ENCODE results near the gene CRTAC1.

The CRTAC1 gene

GRCh38 chr10:97836446-97836845 is 194.0 kb downstream of the CRTAC1 start:
- no peak overlapping the region for H3K4me3 ChIP-seq (ENCODE audit: insufficient read depth, low read depth, low read length)
- no peaks in the 10 kb centered on the region for H3K9me3 ChIP-seq (ENCODE audit: control insufficient read depth, low read length)
- WGBS, 2 experiments = 89 to 92% methylated on average over 2 of the region's 2 CpGs
- H3K4me1 ChIP-seq (ENCODE audit: control insufficient read depth, insufficient read depth, low read length) = no peaks in the 10 kb centered on the region
- no peak overlapping the region for H3K27ac ChIP-seq (ENCODE audit: insufficient read depth, low read depth, low read length, poor library complexity, severe bottlenecking)
- H3K36me3 ChIP-seq (ENCODE audit: control insufficient read depth, insufficient read depth, low read length) = no peaks in the 10 kb centered on the region
- H3K27me3 ChIP-seq (ENCODE audit: control insufficient read depth, insufficient read depth, low read length, poor library complexity, severe bottlenecking) = no peaks in the 10 kb centered on the region

GRCh38 chr10:97831259-97831658 is 199.2 kb downstream of the CRTAC1 start:
- H3K4me1 ChIP-seq (ENCODE audit: control insufficient read depth, insufficient read depth, low read length) = peaks cover 8% of the 10 kb centered on the region
- H3K27me3 ChIP-seq (ENCODE audit: control insufficient read depth, insufficient read depth, low read length, poor library complexity, severe bottlenecking) = no peaks in the 10 kb centered on the region
- H3K9me3 ChIP-seq (ENCODE audit: control insufficient read depth, low read length) = no peaks in the 10 kb centered on the region
- 74 to 84% methylated on average over 2 of the region's 2 CpGs for WGBS, 2 experiments
- no peak overlapping the region for H3K27ac ChIP-seq (ENCODE audit: insufficient read depth, low read depth, low read length, poor library complexity, severe bottlenecking)
- H3K4me3 ChIP-seq (ENCODE audit: insufficient read depth, low read depth, low read length) = no peak overlapping the region
- H3K36me3 ChIP-seq (ENCODE audit: control insufficient read depth, insufficient read depth, low read length) = no peaks in the 10 kb centered on the region

- no peaks in the 10 kb centered on the region for H3K36me3 ChIP-seq (ENCODE audit: control insufficient read depth, insufficient read depth, low read length)
- no peak overlapping the region for H3K27ac ChIP-seq (ENCODE audit: insufficient read depth, low read depth, low read length, poor library complexity, severe bottlenecking)
- 60 to 66% methylated on average over 3 of the region's 3 CpGs for WGBS, 2 experiments
- no peaks in the 10 kb centered on the region for H3K27me3 ChIP-seq (ENCODE audit: control insufficient read depth, insufficient read depth, low read length, poor library complexity, severe bottlenecking)
- peaks cover 8% of the 10 kb centered on the region for H3K4me1 ChIP-seq (ENCODE audit: control insufficient read depth, insufficient read depth, low read length)
- H3K4me3 ChIP-seq (ENCODE audit: insufficient read depth, low read depth, low read length) = no peak overlapping the region
- no peaks in the 10 kb centered on the region for H3K9me3 ChIP-seq (ENCODE audit: control insufficient read depth, low read length)
Measured at GRCh38 chr10:97830064-97830463, 200.4 kb downstream of the CRTAC1 start.

GRCh38 chr10:97828721-97829120 is 201.7 kb downstream of the CRTAC1 start:
- WGBS, 2 experiments = 85 to 95% methylated on average over 2 of the region's 2 CpGs
- Histone ChIP-seq H3K9me3 (ENCODE audit: control insufficient read depth, low read length) (no peaks in the 10 kb centered on the region), H3K4me1 (ENCODE audit: control insufficient read depth, insufficient read depth, low read length) (peaks cover 8% of the 10 kb centered on the region), H3K4me3 (ENCODE audit: insufficient read depth, low read depth, low read length) (no peak overlapping the region), H3K27ac (ENCODE audit: insufficient read depth, low read depth, low read length, poor library complexity, severe bottlenecking) (no peak overlapping the region), H3K36me3 (ENCODE audit: control insufficient read depth, insufficient read depth, low read length) (no peaks in the 10 kb centered on the region), H3K27me3 (ENCODE audit: control insufficient read depth, insufficient read depth, low read length, poor library complexity, severe bottlenecking) (no peaks in the 10 kb centered on the region)

GRCh38 chr10:97827702-97828291 is 202.6 kb downstream of the CRTAC1 start:
- Histone ChIP-seq H3K36me3 (ENCODE audit: control insufficient read depth, insufficient read depth, low read length) (no peaks in the 10 kb centered on the region), H3K27ac (ENCODE audit: insufficient read depth, low read depth, low read length, poor library complexity, severe bottlenecking) (no peak overlapping the region), H3K4me3 (ENCODE audit: insufficient read depth, low read depth, low read length) (no peak overlapping the region), H3K9me3 (ENCODE audit: control insufficient read depth, low read length) (no peaks in the 10 kb centered on the region), H3K27me3 (ENCODE audit: control insufficient read depth, insufficient read depth, low read length, poor library complexity, severe bottlenecking) (no peaks in the 10 kb centered on the region), H3K4me1 (ENCODE audit: control insufficient read depth, insufficient read depth, low read length) (peaks cover 8% of the 10 kb centered on the region)
- 47 to 50% methylated on average over 10 of the region's 10 CpGs for WGBS, 2 experiments

GRCh38 chr10:97826892-97827291 is 203.5 kb downstream of the CRTAC1 start:
- no peaks in the 10 kb centered on the region for H3K27me3 ChIP-seq (ENCODE audit: control insufficient read depth, insufficient read depth, low read length, poor library complexity, severe bottlenecking)
- H3K9me3 ChIP-seq (ENCODE audit: control insufficient read depth, low read length) = no peaks in the 10 kb centered on the region
- H3K27ac ChIP-seq (ENCODE audit: insufficient read depth, low read depth, low read length, poor library complexity, severe bottlenecking) = no peak overlapping the region
- peaks cover 14% of the 10 kb centered on the region for H3K4me1 ChIP-seq (ENCODE audit: control insufficient read depth, insufficient read depth, low read length)
- H3K36me3 ChIP-seq (ENCODE audit: control insufficient read depth, insufficient read depth, low read length) = no peaks in the 10 kb centered on the region
- H3K4me3 ChIP-seq (ENCODE audit: insufficient read depth, low read depth, low read length) = no peak overlapping the region
- WGBS, 2 experiments = 88 to 93% methylated on average over 1 of the region's 1 CpG

GRCh38 chr10:97825020-97825760 is 205.2 kb downstream of the CRTAC1 start:
- WGBS, 2 experiments = 90% methylated on average over 12 of the region's 12 CpGs
- Histone ChIP-seq H3K4me1 (ENCODE audit: control insufficient read depth, insufficient read depth, low read length) (peaks cover 21% of the 10 kb centered on the region), H3K4me3 (ENCODE audit: insufficient read depth, low read depth, low read length) (no peak overlapping the region), H3K9me3 (ENCODE audit: control insufficient read depth, low read length) (no peaks in the 10 kb centered on the region), H3K27ac (ENCODE audit: insufficient read depth, low read depth, low read length, poor library complexity, severe bottlenecking) (no peak overlapping the region), H3K27me3 (ENCODE audit: control insufficient read depth, insufficient read depth, low read length, poor library complexity, severe bottlenecking) (no peaks in the 10 kb centered on the region), H3K36me3 (ENCODE audit: control insufficient read depth, insufficient read depth, low read length) (no peaks in the 10 kb centered on the region)

- Histone ChIP-seq H3K4me1 (ENCODE audit: control insufficient read depth, insufficient read depth, low read length) (peaks cover 21% of the 10 kb centered on the region), H3K4me3 (ENCODE audit: insufficient read depth, low read depth, low read length) (no peak overlapping the region), H3K36me3 (ENCODE audit: control insufficient read depth, insufficient read depth, low read length) (no peaks in the 10 kb centered on the region), H3K9me3 (ENCODE audit: control insufficient read depth, low read length) (no peaks in the 10 kb centered on the region), H3K27me3 (ENCODE audit: control insufficient read depth, insufficient read depth, low read length, poor library complexity, severe bottlenecking) (no peaks in the 10 kb centered on the region), H3K27ac (ENCODE audit: insufficient read depth, low read depth, low read length, poor library complexity, severe bottlenecking) (no peak overlapping the region)
- 89 to 91% methylated on average over 12 of the region's 12 CpGs for WGBS, 2 experiments
Measured at GRCh38 chr10:97823734-97824133, 206.7 kb downstream of the CRTAC1 start.

- Histone ChIP-seq H3K9me3 (ENCODE audit: control insufficient read depth, low read length) (no peaks in the 10 kb centered on the region), H3K36me3 (ENCODE audit: control insufficient read depth, insufficient read depth, low read length) (no peaks in the 10 kb centered on the region), H3K4me1 (ENCODE audit: control insufficient read depth, insufficient read depth, low read length) (peaks cover 13% of the 10 kb centered on the region), H3K4me3 (ENCODE audit: insufficient read depth, low read depth, low read length) (no peak overlapping the region), H3K27ac (ENCODE audit: insufficient read depth, low read depth, low read length, poor library complexity, severe bottlenecking) (no peak overlapping the region), H3K27me3 (ENCODE audit: control insufficient read depth, insufficient read depth, low read length, poor library complexity, severe bottlenecking) (no peaks in the 10 kb centered on the region)
- 80 to 86% methylated on average over 10 of the region's 10 CpGs for WGBS, 2 experiments
Measured at GRCh38 chr10:97822261-97822687, 208.1 kb downstream of the CRTAC1 start.

GRCh38 chr10:97821308-97822038 is 208.9 kb downstream of the CRTAC1 start:
- Histone ChIP-seq H3K9me3 (ENCODE audit: control insufficient read depth, low read length) (no peaks in the 10 kb centered on the region), H3K4me1 (ENCODE audit: control insufficient read depth, insufficient read depth, low read length) (peaks cover 13% of the 10 kb centered on the region), H3K27ac (ENCODE audit: insufficient read depth, low read depth, low read length, poor library complexity, severe bottlenecking) (no peak overlapping the region), H3K36me3 (ENCODE audit: control insufficient read depth, insufficient read depth, low read length) (no peaks in the 10 kb centered on the region), H3K27me3 (ENCODE audit: control insufficient read depth, insufficient read depth, low read length, poor library complexity, severe bottlenecking) (no peaks in the 10 kb centered on the region), H3K4me3 (ENCODE audit: insufficient read depth, low read depth, low read length) (no peak overlapping the region)
- WGBS, 2 experiments = 42 to 44% methylated on average over 9 of the region's 9 CpGs

Data from ectodermal cell (in vitro differentiated cells).